Measurements from ENCODE around the gene PLEKHM3. TPM values are rescaled to one million over a fixed set of nuclear protein-coding genes. Genes with fewer than 3 reads are reported as not detected.

PLEKHM3 gene
- total and polyA plus RNA-seq, 2 of the 13 experiments (the other 11 are each of a cell fraction or from before 2014, with no cell fraction given) = 4.5 to 4.7 TPM

DNA sequence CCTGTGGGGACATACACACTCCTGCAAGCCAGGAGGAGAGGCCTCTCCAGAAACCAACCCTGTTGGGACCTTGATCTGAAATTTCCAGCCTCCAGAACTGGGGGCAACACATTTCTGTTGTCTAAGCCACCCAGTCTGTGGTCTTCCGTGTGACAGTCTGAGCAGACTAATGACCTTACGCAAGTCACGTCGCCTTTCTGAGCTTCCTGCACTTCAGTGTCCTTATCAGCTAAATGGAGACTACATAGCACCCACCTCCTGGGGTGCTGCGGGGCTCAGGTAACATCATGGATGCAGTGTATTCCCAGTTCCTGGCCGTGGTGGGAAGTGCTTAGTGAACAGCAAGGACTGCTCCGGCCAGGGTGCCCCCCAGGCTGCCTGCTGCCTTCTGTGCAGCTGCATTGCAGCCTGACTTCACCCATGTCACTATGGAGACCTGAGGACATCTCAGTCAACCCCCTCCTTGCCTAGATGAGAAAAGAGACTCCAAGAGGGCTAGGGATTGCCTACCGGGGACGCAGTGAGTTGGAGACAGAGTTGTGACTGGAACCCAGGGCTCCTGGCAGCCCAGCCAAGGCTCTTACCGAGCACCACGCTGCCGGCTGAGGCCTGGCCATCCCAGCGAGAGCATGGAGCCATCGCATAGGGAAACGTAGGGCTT is 194.4 kb downstream of the PLEKHM3 start (continued):
- TF ChIP-seq, protein P1, sequence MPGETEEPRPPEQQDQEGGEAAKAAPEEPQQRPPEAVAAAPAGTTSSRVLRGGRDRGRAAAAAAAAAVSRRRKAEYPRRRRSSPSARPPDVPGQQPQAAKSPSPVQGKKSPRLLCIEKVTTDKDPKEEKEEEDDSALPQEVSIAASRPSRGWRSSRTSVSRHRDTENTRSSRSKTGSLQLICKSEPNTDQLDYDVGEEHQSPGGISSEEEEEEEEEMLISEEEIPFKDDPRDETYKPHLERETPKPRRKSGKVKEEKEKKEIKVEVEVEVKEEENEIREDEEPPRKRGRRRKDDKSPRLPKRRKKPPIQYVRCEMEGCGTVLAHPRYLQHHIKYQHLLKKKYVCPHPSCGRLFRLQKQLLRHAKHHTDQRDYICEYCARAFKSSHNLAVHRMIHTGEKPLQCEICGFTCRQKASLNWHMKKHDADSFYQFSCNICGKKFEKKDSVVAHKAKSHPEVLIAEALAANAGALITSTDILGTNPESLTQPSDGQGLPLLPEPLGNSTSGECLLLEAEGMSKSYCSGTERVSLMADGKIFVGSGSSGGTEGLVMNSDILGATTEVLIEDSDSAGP (CRISPR knock-in tag; IDR thresholded peaks at IDR 0.05; ENCODE audit: borderline replicate concordance) = no peak
- TF ChIP-seq, protein P2, sequence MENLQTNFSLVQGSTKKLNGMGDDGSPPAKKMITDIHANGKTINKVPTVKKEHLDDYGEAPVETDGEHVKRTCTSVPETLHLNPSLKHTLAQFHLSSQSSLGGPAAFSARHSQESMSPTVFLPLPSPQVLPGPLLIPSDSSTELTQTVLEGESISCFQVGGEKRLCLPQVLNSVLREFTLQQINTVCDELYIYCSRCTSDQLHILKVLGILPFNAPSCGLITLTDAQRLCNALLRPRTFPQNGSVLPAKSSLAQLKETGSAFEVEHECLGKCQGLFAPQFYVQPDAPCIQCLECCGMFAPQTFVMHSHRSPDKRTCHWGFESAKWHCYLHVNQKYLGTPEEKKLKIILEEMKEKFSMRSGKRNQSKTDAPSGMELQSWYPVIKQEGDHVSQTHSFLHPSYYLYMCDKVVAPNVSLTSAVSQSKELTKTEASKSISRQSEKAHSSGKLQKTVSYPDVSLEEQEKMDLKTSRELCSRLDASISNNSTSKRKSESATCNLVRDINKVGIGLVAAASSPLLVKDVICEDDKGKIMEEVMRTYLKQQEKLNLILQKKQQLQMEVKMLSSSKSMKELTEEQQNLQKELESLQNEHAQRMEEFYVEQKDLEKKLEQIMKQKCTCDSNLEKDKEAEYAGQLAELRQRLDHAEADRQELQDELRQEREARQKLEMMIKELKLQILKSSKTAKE (CRISPR knock-in tag; IDR thresholded peaks at IDR 0.05; ENCODE audit: borderline replicate concordance) = peak; percentile 69
- TF ChIP-seq, protein P3, sequence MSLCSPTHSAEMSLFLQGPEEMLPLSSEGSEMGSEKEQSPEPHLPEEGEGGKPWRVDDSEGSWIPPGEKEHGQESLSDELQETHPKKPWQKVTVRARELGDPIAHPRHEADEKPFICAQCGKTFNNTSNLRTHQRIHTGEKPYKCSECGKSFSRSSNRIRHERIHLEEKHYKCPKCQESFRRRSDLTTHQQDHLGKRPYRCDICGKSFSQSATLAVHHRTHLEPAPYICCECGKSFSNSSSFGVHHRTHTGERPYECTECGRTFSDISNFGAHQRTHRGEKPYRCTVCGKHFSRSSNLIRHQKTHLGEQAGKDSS (CRISPR knock-in tag; IDR thresholded peaks at IDR 0.05; ENCODE audit: borderline replicate concordance, low read depth) = peak; percentile 57; the same call in 1 of the 2 replicates
- TF ChIP-seq, protein P4, sequence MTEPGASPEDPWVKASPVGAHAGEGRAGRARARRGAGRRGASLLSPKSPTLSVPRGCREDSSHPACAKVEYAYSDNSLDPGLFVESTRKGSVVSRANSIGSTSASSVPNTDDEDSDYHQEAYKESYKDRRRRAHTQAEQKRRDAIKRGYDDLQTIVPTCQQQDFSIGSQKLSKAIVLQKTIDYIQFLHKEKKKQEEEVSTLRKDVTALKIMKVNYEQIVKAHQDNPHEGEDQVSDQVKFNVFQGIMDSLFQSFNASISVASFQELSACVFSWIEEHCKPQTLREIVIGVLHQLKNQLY (CRISPR knock-in tag; IDR thresholded peaks at IDR 0.05) = no peak
- TF ChIP-seq, protein P5, sequence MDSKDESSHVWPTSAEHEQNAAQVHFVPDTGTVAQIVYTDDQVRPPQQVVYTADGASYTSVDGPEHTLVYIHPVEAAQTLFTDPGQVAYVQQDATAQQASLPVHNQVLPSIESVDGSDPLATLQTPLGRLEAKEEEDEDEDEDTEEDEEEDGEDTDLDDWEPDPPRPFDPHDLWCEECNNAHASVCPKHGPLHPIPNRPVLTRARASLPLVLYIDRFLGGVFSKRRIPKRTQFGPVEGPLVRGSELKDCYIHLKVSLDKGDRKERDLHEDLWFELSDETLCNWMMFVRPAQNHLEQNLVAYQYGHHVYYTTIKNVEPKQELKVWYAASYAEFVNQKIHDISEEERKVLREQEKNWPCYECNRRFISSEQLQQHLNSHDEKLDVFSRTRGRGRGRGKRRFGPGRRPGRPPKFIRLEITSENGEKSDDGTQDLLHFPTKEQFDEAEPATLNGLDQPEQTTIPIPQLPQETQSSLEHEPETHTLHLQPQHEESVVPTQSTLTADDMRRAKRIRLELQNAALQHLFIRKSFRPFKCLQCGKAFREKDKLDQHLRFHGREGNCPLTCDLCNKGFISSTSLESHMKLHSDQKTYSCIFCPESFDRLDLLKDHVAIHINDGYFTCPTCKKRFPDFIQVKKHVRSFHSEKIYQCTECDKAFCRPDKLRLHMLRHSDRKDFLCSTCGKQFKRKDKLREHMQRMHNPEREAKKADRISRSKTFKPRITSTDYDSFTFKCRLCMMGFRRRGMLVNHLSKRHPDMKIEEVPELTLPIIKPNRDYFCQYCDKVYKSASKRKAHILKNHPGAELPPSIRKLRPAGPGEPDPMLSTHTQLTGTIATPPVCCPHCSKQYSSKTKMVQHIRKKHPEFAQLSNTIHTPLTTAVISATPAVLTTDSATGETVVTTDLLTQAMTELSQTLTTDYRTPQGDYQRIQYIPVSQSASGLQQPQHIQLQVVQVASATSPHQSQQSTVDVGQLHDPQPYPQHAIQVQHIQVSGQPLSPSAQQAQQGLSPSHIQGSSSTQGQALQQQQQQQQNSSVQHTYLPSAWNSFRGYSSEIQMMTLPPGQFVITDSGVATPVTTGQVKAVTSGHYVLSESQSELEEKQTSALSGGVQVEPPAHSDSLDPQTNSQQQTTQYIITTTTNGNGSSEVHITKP (CRISPR knock-in tag; IDR thresholded peaks at IDR 0.05; ENCODE audit: low read depth) = no peak
- TF ChIP-seq WIZ (CRISPR knock-in tag; IDR thresholded peaks at IDR 0.05) (no peak), ETV5 (CRISPR knock-in tag; IDR thresholded peaks at IDR 0.05; ENCODE audit: borderline replicate concordance) (peak; percentile 66; the same call in 1 of the 2 replicates), PCBP1 (IDR thresholded peaks at IDR 0.05; ENCODE audit: borderline replicate concordance, low read depth, low read length) (no peak), HHEX (CRISPR knock-in tag; IDR thresholded peaks at IDR 0.05) (no peak), NR2F2 (IDR thresholded peaks at IDR 0.05; ENCODE audit: borderline replicate concordance, low read depth) (no peak), EZH2 (conservative IDR thresholded peaks at IDR 0.05; ENCODE audit: low read depth, low read length) (no peak)
- TF ChIP-seq, protein P6, sequence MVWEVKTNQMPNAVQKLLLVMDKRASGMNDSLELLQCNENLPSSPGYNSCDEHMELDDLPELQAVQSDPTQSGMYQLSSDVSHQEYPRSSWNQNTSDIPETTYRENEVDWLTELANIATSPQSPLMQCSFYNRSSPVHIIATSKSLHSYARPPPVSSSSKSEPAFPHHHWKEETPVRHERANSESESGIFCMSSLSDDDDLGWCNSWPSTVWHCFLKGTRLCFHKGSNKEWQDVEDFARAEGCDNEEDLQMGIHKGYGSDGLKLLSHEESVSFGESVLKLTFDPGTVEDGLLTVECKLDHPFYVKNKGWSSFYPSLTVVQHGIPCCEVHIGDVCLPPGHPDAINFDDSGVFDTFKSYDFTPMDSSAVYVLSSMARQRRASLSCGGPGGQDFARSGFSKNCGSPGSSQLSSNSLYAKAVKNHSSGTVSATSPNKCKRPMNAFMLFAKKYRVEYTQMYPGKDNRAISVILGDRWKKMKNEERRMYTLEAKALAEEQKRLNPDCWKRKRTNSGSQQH (CRISPR knock-in tag; IDR thresholded peaks at IDR 0.05; ENCODE audit: low read depth) = no peak
- TF ChIP-seq, protein P7, sequence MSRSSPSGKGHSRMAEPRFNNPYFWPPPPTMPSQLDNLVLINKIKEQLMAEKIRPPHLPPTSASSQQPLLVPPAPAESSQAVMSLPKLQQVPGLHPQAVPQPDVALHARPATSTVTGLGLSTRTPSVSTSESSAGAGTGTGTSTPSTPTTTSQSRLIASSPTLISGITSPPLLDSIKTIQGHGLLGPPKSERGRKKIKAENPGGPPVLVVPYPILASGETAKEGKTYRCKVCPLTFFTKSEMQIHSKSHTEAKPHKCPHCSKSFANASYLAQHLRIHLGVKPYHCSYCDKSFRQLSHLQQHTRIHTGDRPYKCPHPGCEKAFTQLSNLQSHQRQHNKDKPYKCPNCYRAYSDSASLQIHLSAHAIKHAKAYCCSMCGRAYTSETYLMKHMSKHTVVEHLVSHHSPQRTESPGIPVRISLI (CRISPR knock-in tag; IDR thresholded peaks at IDR 0.05; ENCODE audit: borderline replicate concordance) = 0 out of 2 replicates have a peak, but pooled peaks have one; percentile 34
- TF ChIP-seq, protein P8, sequence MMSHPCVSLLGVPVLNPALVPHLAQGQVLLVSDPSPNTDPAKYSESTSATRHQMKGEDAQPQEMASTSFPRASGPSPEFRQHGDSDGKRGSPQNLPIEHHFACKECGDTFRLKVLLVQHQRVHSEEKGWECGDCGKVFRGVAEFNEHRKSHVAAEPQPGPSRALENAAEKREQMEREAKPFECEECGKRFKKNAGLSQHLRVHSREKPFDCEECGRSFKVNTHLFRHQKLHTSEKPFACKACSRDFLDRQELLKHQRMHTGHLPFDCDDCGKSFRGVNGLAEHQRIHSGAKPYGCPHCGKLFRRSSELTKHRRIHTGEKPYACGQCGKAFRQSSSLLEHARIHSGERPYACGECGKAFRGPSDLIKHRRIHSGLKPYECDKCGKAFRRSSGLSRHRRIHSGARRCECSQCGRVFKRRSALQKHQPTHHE (CRISPR knock-in tag; IDR thresholded peaks at IDR 0.05; ENCODE audit: borderline replicate concordance) = no peak

Measured in HepG2 (cell line).